RWPE2 (cell line): ENCODE data around the gene KLHDC10.

Experiments used
- ATAC-seq: fragments of 200-7000 bp; cut with Tn5 transposase; 3 replicates; pipeline ENCODE4 v1.9.1; 2021; ENCODE audit warnings: low read depth
- DNase-seq: peaks from one replicate; pipeline ENCODE4 v3.0.0-alpha.2; 2020; ENCODE audit warnings: low spot score
- H3K27ac ChIP-seq: fragments of 450-650 bp; 2 replicates; pipeline ENCODE4 v1.5.1; 2017; ENCODE audit warnings: mild to moderate bottlenecking; ENCODE audit not compliant: poor library complexity, severe bottlenecking
- H3K27me3 ChIP-seq: fragments of 250-450 bp; sonication (Bioruptor Pico); 2 replicates; pipeline ENCODE4 v1.5.1; 2021; ENCODE audit warnings: mild to moderate bottlenecking, moderate library complexity; ENCODE audit not compliant: insufficient read depth, poor library complexity, severe bottlenecking
- H3K36me3 ChIP-seq: fragments of 250-450 bp; sonication (Bioruptor Pico); 2 replicates; pipeline ENCODE4 v1.5.1; 2020; ENCODE audit warnings: low read depth, mild to moderate bottlenecking, moderate library complexity
- H3K4me1 ChIP-seq: fragments of 250-450 bp; sonication (Bioruptor Pico); 2 replicates; pipeline ENCODE4 v1.5.1; 2021; ENCODE audit warnings: mild to moderate bottlenecking, moderate library complexity; ENCODE audit not compliant: insufficient read depth, poor library complexity, severe bottlenecking
- H3K4me3 ChIP-seq: fragments of 250-450 bp; sonication (Bioruptor Pico); 2 replicates; pipeline ENCODE4 v1.5.1; 2021; ENCODE audit warnings: mild to moderate bottlenecking, moderate library complexity; ENCODE audit not compliant: severe bottlenecking
- H3K9me3 ChIP-seq: fragments of 250-450 bp; sonication (Bioruptor Pico); 2 replicates; pipeline ENCODE4 v1.5.1; 2021; ENCODE audit warnings: mild to moderate bottlenecking, moderate library complexity; ENCODE audit not compliant: severe bottlenecking
- TF ChIP-seq, protein P1 (sequence below): fragments of 450-650 bp; IDR thresholded peaks from one replicate; pipeline ENCODE4 v1.5.1; 2017; ENCODE audit warnings: mild to moderate bottlenecking, moderate library complexity; ENCODE audit not compliant: poor library complexity, severe bottlenecking

The KLHDC10 gene

GRCh38 chr7:130151591-130152492 is 81.5 kb downstream of the KLHDC10 start:
- TF ChIP-seq, protein P1, sequence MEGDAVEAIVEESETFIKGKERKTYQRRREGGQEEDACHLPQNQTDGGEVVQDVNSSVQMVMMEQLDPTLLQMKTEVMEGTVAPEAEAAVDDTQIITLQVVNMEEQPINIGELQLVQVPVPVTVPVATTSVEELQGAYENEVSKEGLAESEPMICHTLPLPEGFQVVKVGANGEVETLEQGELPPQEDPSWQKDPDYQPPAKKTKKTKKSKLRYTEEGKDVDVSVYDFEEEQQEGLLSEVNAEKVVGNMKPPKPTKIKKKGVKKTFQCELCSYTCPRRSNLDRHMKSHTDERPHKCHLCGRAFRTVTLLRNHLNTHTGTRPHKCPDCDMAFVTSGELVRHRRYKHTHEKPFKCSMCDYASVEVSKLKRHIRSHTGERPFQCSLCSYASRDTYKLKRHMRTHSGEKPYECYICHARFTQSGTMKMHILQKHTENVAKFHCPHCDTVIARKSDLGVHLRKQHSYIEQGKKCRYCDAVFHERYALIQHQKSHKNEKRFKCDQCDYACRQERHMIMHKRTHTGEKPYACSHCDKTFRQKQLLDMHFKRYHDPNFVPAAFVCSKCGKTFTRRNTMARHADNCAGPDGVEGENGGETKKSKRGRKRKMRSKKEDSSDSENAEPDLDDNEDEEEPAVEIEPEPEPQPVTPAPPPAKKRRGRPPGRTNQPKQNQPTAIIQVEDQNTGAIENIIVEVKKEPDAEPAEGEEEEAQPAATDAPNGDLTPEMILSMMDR, result no peak
- H3K27ac ChIP-seq, result no peak overlapping the region
- H3K27me3 ChIP-seq, result no peaks in the 10 kb centered on the region
- H3K36me3 ChIP-seq, result no peaks in the 10 kb centered on the region
- no peaks in the 10 kb centered on the region for H3K9me3 ChIP-seq
- no peak for DNase-seq
- H3K4me3 ChIP-seq, result no peak overlapping the region
- no peak for ATAC-seq
- H3K4me1 ChIP-seq, result no peaks in the 10 kb centered on the region

- H3K27ac ChIP-seq, result no peak overlapping the region
- TF ChIP-seq, protein P1, result no peak
These were observed 82.3 kb downstream of the KLHDC10 start for GRCh38 chr7:130152493-130153210.

GRCh38 chr7:130153211-130153908 is 83.0 kb downstream of the KLHDC10 start:
- Histone ChIP-seq H3K27me3 (no peaks in the 10 kb centered on the region), H3K27ac (no peak overlapping the region), H3K9me3 (no peaks in the 10 kb centered on the region), H3K36me3 (no peaks in the 10 kb centered on the region; the same call in 1 of the 2 replicates), H3K4me3 (no peak overlapping the region), H3K4me1 (no peaks in the 10 kb centered on the region)
- ATAC-seq (no peak), DNase-seq (no peak)
- TF ChIP-seq, protein P1, result no peak

More at GRCh38 chr7:130152493-130153210, 82.3 kb downstream of the KLHDC10 start:
- no peak for DNase-seq
- no peak for ATAC-seq
- Histone ChIP-seq H3K4me1 (no peaks in the 10 kb centered on the region), H3K27me3 (no peaks in the 10 kb centered on the region), H3K9me3 (no peaks in the 10 kb centered on the region), H3K36me3 (no peaks in the 10 kb centered on the region; the same call in 1 of the 2 replicates), H3K4me3 (no peak overlapping the region)

DNA sequence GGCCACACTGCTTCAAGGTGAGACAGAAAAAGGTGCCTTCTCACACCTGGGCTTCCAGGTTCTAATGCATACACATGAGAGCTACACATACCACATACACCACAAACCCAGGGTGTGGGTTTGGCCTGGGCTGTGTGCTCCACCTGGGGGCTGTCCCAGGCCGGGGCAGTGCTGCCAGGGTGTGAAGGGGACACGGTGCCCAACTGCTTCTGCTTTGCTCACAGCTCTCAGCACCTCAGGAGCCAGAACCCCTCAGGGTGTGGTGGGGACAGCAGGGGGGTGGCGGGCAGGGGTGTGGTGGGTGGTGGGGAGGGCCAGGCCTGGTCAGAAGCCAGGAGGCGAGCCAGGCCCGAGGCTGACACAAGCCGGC is 83.8 kb downstream of the KLHDC10 start:
- DNase-seq (no peak), ATAC-seq (peak; percentile 52)
- Histone ChIP-seq H3K9me3 (no peaks in the 10 kb centered on the region), H3K4me3 (no peak overlapping the region), H3K27me3 (no peaks in the 10 kb centered on the region), H3K36me3 (peaks cover under 1% of the 10 kb centered on the region), H3K4me1 (no peaks in the 10 kb centered on the region), H3K27ac (no peak overlapping the region)
- TF ChIP-seq, protein P1, result no peak
